PC-3 (cell line): Measurements from ENCODE around the gene NUDT8. TPM values are rescaled to one million over a fixed set of nuclear protein-coding genes. Genes with fewer than 3 reads are reported as not detected.
"Not testable (repeated sequence)": the region's sequence is repeated elsewhere in the genome, so short reads cannot be mapped to it uniquely, and the experiment has no call there.

Source experiments
- ATAC-seq: fragments of 200-7000 bp; cut with Tn5 transposase; 2 replicates; pipeline ENCODE4 v1.9.1; 2020; ENCODE audit warnings: mild to moderate bottlenecking, moderate library complexity
- BruUV-seq: library from RNA; stranded (reverse); fragments of 400-500 nt; replicated peaks from 2 replicates; lab custom pipeline; 2021; lab: Mats Ljungman, UMichigan
- CTCF ChIA-PET: fragments of 300-600 bp; sonication (Branson Sonifier 250); formaldehyde crosslinking; loops from one replicate; lab custom pipeline; 2022; ENCODE audit warnings: antibody characterized with exemption; lab: Charles Lee
- POLR2A ChIA-PET: fragments of 300-600 bp; sonication (Branson Sonifier 250); formaldehyde crosslinking; loops from one replicate; lab custom pipeline; 2022; ENCODE audit warnings: antibody characterized with exemption; ENCODE audit not compliant: unreplicated experiment; lab: Charles Lee
- DNase-seq: peaks from one replicate; pipeline ENCODE4 v3.0.0-alpha.2; 2015
- H2AFZ ChIP-seq: fragments of 300-600 bp; sonication (generic); 2 replicates; pipeline ENCODE4 v1.6.0; 2016; ENCODE audit warnings: antibody characterized with exemption, low read length
- H3F3A ChIP-seq: fragments of 300-600 bp; sonication (generic); one replicate; pipeline ENCODE4 v1.6.0; 2017; ENCODE audit warnings: antibody characterized with exemption, low read length, control low read depth, mild to moderate bottlenecking; ENCODE audit not compliant: unreplicated experiment
- H3K27ac ChIP-seq: fragments of 300-600 bp; sonication (generic); 2 replicates; pipeline ENCODE4 v1.5.1; 2016; ENCODE audit warnings: mild to moderate bottlenecking, low read length
- H3K27me3 ChIP-seq: fragments of 300-600 bp; sonication (generic); 2 replicates; pipeline ENCODE4 v1.6.1; 2016; ENCODE audit warnings: low read length, mixed read lengths
- H3K36me3 ChIP-seq: fragments of 300-600 bp; sonication (generic); 2 replicates; pipeline ENCODE4 v1.6.1; 2016; ENCODE audit warnings: low read depth, mixed run types, low read length, mixed read lengths
- H3K4me1 ChIP-seq: fragments of 300-600 bp; sonication (generic); 2 replicates; pipeline ENCODE4 v1.5.1; 2016; ENCODE audit warnings: low read length; ENCODE audit not compliant: insufficient read depth
- H3K4me2 ChIP-seq: fragments of 300-600 bp; sonication (generic); 2 replicates; pipeline ENCODE4 v1.6.0; 2016; ENCODE audit warnings: low read length
- H3K4me3 ChIP-seq: fragments of 300-600 bp; sonication (generic); 2 replicates; pipeline ENCODE4 v1.5.1; 2016; ENCODE audit warnings: mild to moderate bottlenecking, low read length, mixed read lengths
- H3K79me2 ChIP-seq: fragments of 300-600 bp; sonication (generic); 2 replicates; pipeline ENCODE4 v1.6.1; 2017; ENCODE audit warnings: low read length, mixed read lengths
- H3K9ac ChIP-seq: fragments of 300-600 bp; sonication (generic); 2 replicates; pipeline ENCODE4 v1.6.0; 2016; ENCODE audit warnings: mild to moderate bottlenecking, low read length
- H3K9me2 ChIP-seq: fragments of 300-600 bp; sonication (generic); replicated peaks from 2 replicates; pipeline ENCODE4 v1.6.1; 2016; ENCODE audit warnings: mixed run types, low read length, mixed read lengths
- H3K9me3 ChIP-seq: fragments of 300-600 bp; sonication (generic); 2 replicates; pipeline ENCODE4 v1.6.1; 2016; ENCODE audit warnings: low read length, mixed read lengths
- H4K20me1 ChIP-seq: fragments of 300-600 bp; sonication (generic); 2 replicates; pipeline ENCODE4 v1.6.1; 2016; ENCODE audit warnings: low read length, mixed read lengths
- EZH2 ChIP-seq: fragments of 300-600 bp; sonication (generic); IDR thresholded peaks from one replicate; pipeline ENCODE4 v1.6.1; 2017; ENCODE audit warnings: antibody characterized with exemption, mild to moderate bottlenecking, low read length; ENCODE audit not compliant: unreplicated experiment
- EZH2phosphoT487 ChIP-seq: fragments of 300-600 bp; sonication (generic); IDR thresholded peaks from 2 replicates; pipeline ENCODE4 v1.6.1; 2018; ENCODE audit warnings: mild to moderate bottlenecking, antibody characterized with exemption, low read length, borderline replicate concordance
- intact Hi-C: fragments of 100-400 bp; cut with micrococcal nuclease; formaldehyde crosslinking; loops from 2 replicates; pipeline ENCODE4 v1.9.0; 2023
- total RNA-seq: library from RNA; depleted of rRNA; stranded (reverse); fragments of >200 nt; gene quantifications from 2 replicates; pipeline ENCODE4 v1.2.3, GENCODE V29; 2014
- TF ChIP-seq, protein P1 (sequence below): fragments of 300-600 bp; sonication (generic); conservative IDR thresholded peaks from 2 replicates; pipeline ENCODE4 v1.5.1; 2017; ENCODE audit warnings: antibody characterized with exemption, low read depth, mild to moderate bottlenecking, low read length

Gene NUDT8
- total RNA-seq, 1 experiment from 2014 or later: 50.6 TPM

DNA sequence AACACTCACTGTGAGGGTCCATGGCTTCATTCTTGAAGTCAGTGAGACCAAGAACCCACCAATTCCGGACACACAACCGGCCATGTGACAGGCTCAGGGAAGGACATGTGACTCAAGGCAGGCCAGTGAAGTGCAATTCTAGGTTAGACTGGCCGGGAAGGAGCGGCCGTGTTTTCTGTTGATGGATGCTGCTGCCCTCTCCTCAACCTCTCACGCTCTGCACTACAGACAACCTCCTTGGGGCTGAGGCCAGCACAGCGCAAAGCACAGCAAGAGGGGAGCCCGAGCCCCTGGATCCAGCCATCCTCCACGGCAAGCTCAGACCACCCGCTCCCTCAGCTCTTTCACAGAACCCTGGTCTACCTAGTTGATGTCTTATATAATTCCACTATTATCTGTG, 2.8 kb downstream of the NUDT8 start:
- Histone ChIP-seq H3K79me2 (no peaks in the 10 kb centered on the region), H3K4me3 (no peak overlapping the region), H3K27me3 (no peaks in the 10 kb centered on the region), H3K9me3 (no peaks in the 10 kb centered on the region), H3K27ac (no peak overlapping the region), H3K4me2 (no peak overlapping the region), H3K9ac (no peak overlapping the region), H3K9me2 (no peaks in the 10 kb centered on the region), H4K20me1 (no peaks in the 10 kb centered on the region), H3K36me3 (no peaks in the 10 kb centered on the region), H2AFZ (no peak overlapping the region), H3F3A (no peaks in the 10 kb centered on the region), H3K4me1 (peaks cover 18% of the 10 kb centered on the region)
- DNase-seq (no peak), ATAC-seq (no peak)
- ChIA-PET CTCF (no interaction called here), POLR2A (no interaction called here)
- no TSS peak for BruUV-seq
- intact Hi-C loops: no loop called here
- TF ChIP-seq, protein P1, sequence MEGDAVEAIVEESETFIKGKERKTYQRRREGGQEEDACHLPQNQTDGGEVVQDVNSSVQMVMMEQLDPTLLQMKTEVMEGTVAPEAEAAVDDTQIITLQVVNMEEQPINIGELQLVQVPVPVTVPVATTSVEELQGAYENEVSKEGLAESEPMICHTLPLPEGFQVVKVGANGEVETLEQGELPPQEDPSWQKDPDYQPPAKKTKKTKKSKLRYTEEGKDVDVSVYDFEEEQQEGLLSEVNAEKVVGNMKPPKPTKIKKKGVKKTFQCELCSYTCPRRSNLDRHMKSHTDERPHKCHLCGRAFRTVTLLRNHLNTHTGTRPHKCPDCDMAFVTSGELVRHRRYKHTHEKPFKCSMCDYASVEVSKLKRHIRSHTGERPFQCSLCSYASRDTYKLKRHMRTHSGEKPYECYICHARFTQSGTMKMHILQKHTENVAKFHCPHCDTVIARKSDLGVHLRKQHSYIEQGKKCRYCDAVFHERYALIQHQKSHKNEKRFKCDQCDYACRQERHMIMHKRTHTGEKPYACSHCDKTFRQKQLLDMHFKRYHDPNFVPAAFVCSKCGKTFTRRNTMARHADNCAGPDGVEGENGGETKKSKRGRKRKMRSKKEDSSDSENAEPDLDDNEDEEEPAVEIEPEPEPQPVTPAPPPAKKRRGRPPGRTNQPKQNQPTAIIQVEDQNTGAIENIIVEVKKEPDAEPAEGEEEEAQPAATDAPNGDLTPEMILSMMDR: no peak
- TF ChIP-seq EZH2phosphoT487 (no peak), EZH2 (no peak)

DNA sequence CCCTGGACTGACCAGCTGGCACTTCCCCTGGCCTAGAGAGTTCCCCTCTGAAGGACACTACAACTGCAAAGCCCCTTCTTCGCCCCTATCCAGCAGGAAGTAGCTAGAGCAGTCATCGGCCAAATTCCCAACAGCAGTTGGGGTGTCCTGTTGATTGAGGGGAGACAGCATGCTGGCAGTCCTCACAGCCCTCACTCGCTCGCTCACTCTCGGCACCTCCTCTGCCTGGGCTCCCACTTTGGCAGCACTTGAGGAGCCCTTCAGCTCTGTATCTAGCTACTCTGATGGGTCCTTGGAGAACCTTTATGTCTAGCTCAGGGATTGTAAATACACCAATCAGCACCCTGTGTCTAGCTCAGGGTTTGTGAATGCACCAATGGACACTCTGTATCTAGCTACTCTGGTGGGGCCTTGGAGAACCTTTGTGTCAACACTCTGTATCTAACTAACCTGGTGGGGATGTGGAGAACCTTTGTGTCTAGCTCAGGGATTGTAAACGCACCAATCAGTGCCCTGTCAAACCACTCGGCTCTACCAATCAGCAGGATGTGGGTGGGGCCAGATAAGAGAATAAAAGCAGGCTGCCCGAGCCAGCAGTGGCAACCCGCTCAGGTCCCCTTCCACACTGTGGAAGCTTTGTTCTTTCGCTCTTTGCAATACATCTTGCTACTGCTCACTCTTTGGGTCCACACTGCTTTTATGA, 3.5 kb downstream of the NUDT8 start:
- H3K9me3 ChIP-seq, CTCF ChIA-PET, POLR2A ChIA-PET, DNase-seq, H3F3A ChIP-seq, H3K36me3 ChIP-seq, H3K9ac ChIP-seq, BruUV-seq, H2AFZ ChIP-seq, H3K27ac ChIP-seq, H4K20me1 ChIP-seq, H3K27me3 ChIP-seq, intact Hi-C loops, H3K4me2 ChIP-seq, H3K4me3 ChIP-seq, H3K79me2 ChIP-seq, ATAC-seq, H3K9me2 ChIP-seq: not testable (repeated sequence)
- peaks cover 18% of the 10 kb centered on the region for H3K4me1 ChIP-seq

DNA sequence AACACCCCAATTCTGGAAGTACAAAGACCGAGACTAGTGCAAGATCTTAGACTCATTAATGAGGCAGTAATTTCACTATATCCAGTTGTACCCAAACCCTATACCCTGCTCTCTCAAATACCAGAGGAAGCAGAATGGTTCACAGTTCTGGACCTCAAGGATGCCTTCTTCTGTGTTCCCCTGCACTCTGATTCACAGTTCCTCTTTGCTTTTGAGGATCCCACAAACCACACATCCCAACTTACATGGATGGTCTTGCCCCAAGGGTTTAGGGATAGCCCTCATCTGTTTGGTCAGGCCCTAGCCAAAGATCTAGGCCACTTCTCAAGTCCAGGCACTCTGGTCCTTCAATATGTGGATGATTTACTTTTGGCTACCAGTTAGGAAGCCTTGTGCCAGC, 5.9 kb downstream of the NUDT8 start:
- ATAC-seq, H3K4me3 ChIP-seq, H3K9me2 ChIP-seq, POLR2A ChIA-PET, BruUV-seq, H3K9me3 ChIP-seq, H3K4me1 ChIP-seq, H3K36me3 ChIP-seq, H3K79me2 ChIP-seq, intact Hi-C loops, CTCF ChIA-PET, H3K27ac ChIP-seq, H3F3A ChIP-seq, DNase-seq, H3K27me3 ChIP-seq, H3K9ac ChIP-seq, H4K20me1 ChIP-seq, H2AFZ ChIP-seq, H3K4me2 ChIP-seq: not testable (repeated sequence)

DNA sequence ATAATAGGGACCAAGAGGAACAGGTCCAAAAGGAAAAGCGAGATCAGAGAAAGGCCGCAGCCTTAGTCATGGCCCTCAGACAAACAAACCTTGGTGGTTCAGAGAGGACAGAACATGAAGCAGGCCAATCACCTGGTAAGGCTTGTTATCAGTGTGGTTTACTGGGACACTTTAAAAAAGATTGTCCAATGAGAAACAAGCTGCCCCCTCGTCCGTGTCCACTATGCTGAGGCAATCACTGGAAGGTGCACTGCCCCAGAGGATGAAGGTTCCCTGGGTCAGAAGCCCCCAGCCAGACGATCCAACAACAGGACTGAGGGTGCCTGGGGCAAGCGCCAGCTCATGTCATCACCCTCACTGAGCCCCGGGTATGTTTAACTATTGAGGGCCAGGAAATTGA, 6.8 kb downstream of the NUDT8 start:
- H4K20me1 ChIP-seq, H3K36me3 ChIP-seq, BruUV-seq, H3K27ac ChIP-seq, intact Hi-C loops, H3K27me3 ChIP-seq, POLR2A ChIA-PET, H3K4me3 ChIP-seq, H3F3A ChIP-seq, H3K9me3 ChIP-seq, H2AFZ ChIP-seq, H3K4me1 ChIP-seq, DNase-seq, CTCF ChIA-PET, ATAC-seq, H3K79me2 ChIP-seq, H3K9me2 ChIP-seq, H3K9ac ChIP-seq, H3K4me2 ChIP-seq: not testable (repeated sequence)

- CTCF ChIA-PET, H3K79me2 ChIP-seq, H3F3A ChIP-seq, ATAC-seq, POLR2A ChIA-PET, H3K4me2 ChIP-seq, H3K9me2 ChIP-seq, H3K36me3 ChIP-seq, H3K27me3 ChIP-seq, H2AFZ ChIP-seq, H3K27ac ChIP-seq, BruUV-seq, H4K20me1 ChIP-seq, H3K9ac ChIP-seq, H3K9me3 ChIP-seq, H3K4me1 ChIP-seq, intact Hi-C loops, DNase-seq, H3K4me3 ChIP-seq: not testable (repeated sequence)
Measured at GRCh38 chr11:67621928-67622327, 7.8 kb downstream of the NUDT8 start.

DNA sequence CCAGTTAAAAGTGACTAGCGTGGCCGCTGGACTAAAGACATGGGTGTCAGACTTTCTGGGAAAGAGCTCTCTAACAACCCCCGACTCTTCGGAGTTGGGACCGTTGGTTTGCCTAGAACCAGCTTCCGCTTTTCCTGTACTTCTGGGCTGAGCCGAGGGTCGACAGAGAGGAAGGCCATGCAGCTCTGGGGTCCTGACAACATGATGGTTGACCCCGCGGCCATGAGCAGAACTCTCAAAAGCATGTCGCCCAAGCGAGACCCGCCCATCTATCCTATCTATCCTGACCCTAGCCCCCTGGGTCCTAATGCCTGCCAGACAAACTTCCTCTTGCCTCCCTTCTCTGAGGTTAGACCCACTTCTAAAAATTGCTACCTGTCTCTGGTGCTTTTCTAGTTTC, 9.1 kb downstream of the NUDT8 start:
- CTCF ChIA-PET, H3K9me2 ChIP-seq, H3K79me2 ChIP-seq, DNase-seq, H2AFZ ChIP-seq, H3K36me3 ChIP-seq, H3K27me3 ChIP-seq, H3K4me1 ChIP-seq, H4K20me1 ChIP-seq, H3K9ac ChIP-seq, H3K4me3 ChIP-seq, intact Hi-C loops, H3F3A ChIP-seq, POLR2A ChIA-PET, ATAC-seq, BruUV-seq, H3K4me2 ChIP-seq, H3K9me3 ChIP-seq, H3K27ac ChIP-seq: not testable (repeated sequence)
